Ovary (tissue), 3 donors: ENCODE results near the gene CLMN.

Experiments used
- CTCF ChIP-seq, 3 donors: fragments of 450-650 bp in 2 of 3; fragments of 200-600 bp in 1 of 3; IDR thresholded peaks; one replicate each; pipeline versions ENCODE4 v1.5.1 to v1.8.0; 2016 to 2022; ENCODE audit warnings: antibody characterized with exemption in 3 of 3, mild to moderate bottlenecking in 1 of 3
- EP300 ChIP-seq: sonication (generic); formaldehyde crosslinking; IDR thresholded peaks from one replicate; pipeline ENCODE4 v1.6.1; 2017; ENCODE audit warnings: antibody characterized with exemption
- POLR2A ChIP-seq: fragments of 450-650 bp; IDR thresholded peaks from one replicate; pipeline ENCODE4 v1.6.1; 2017; ENCODE audit warnings: antibody characterized with exemption, mild to moderate bottlenecking, moderate library complexity
- donor health status: DM: no; HTN: no; CAD: no.

GRCh38 chr14:95264271-95264973, 55.3 kb downstream of the CLMN start:
- TF ChIP-seq CTCF (IDR thresholded peaks at IDR 0.05) (no peak), EP300 (no peak), POLR2A (no peak)
